LNCaP clone FGC (cell line): ENCODE data around the gene OR2V1.
"Not testable (repeated sequence)": the region's sequence is repeated elsewhere in the genome, so short reads cannot be mapped to it uniquely, and the experiment has no call there.

Experiments
- DNase-seq: peaks from one replicate; pipeline ENCODE4 v3.0.0-alpha.2; 2011; ENCODE audit warnings: low read depth
- H3K4me3 ChIP-seq: 2 replicates; pipeline ENCODE4 v1.5.1; 2011; ENCODE audit warnings: mild to moderate bottlenecking, low read depth, low read length, control low read depth
- TF ChIP-seq, protein P1 (sequence below): IDR thresholded peaks from 2 replicates; pipeline ENCODE4 v1.5.1; 2012; ENCODE audit warnings: mild to moderate bottlenecking; ENCODE audit not compliant: control insufficient read depth, insufficient read depth; ENCODE audit errors: extremely low read depth

Gene OR2V1

GRCh38 chr5:181105391-181106025, 25.5 kb downstream of the OR2V1 start:
- no peak for DNase-seq
- TF ChIP-seq, protein P1, sequence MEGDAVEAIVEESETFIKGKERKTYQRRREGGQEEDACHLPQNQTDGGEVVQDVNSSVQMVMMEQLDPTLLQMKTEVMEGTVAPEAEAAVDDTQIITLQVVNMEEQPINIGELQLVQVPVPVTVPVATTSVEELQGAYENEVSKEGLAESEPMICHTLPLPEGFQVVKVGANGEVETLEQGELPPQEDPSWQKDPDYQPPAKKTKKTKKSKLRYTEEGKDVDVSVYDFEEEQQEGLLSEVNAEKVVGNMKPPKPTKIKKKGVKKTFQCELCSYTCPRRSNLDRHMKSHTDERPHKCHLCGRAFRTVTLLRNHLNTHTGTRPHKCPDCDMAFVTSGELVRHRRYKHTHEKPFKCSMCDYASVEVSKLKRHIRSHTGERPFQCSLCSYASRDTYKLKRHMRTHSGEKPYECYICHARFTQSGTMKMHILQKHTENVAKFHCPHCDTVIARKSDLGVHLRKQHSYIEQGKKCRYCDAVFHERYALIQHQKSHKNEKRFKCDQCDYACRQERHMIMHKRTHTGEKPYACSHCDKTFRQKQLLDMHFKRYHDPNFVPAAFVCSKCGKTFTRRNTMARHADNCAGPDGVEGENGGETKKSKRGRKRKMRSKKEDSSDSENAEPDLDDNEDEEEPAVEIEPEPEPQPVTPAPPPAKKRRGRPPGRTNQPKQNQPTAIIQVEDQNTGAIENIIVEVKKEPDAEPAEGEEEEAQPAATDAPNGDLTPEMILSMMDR: no peak

GRCh38 chr5:181104606-181105390, 26.2 kb downstream of the OR2V1 start:
- DNase-seq: not testable (repeated sequence)

More at GRCh38 chr5:181105391-181106025, 25.5 kb downstream of the OR2V1 start:
- no peak overlapping the region for H3K4me3 ChIP-seq

DNA sequence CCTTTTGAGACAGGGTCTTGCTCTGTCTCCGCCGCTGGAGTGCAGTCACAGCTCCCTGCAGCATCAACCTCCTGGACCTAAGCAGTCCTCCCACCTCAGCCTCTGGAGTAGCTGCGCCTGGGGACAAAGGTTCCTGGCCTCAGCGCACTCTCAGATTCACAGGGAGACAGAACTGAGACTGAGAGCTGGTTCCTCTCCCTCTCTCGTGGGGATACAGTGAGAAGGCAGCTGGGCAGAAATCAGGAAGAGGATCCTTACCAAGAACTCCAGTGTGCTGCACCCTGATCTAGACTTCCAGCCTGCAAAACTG, 26.8 kb downstream of the OR2V1 start:
- H3K4me3 ChIP-seq, DNase-seq: not testable (repeated sequence)

More at GRCh38 chr5:181104606-181105390, 26.2 kb downstream of the OR2V1 start:
- H3K4me3 ChIP-seq: not testable (repeated sequence)

GRCh38 chr5:181101930-181102674, 28.9 kb downstream of the OR2V1 start:
- DNase-seq, H3K4me3 ChIP-seq: not testable (repeated sequence)

DNA sequence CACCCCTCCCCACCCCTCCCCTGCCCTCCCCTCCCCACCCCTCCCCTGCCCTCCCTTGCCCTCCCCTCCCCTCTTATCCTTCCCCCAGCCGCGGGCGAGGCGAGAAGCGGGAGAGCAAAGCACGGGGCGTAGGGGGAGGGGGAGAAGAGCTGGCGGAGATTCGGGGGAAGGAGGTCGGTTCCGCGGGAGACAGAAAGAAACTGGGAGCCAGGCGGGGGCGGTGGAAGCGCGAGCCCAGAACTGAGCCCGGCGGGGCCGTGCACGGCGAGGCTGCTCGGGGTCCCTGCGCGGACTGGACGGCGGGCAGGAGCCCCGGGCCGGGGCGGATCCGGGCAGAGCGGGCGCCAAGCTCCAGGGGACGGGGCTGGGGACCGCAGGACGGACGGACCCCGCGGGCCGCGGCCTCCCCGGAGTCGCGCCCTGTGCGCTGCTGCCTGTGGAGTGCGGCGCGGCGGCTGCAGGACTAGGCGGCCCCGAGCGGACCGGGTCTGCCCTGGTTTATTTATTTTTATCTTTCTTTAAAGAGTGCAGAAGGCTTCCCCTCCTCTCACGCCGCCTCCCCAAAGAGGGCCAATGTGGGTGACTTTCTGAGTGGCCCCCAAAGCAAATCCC, 29.8 kb downstream of the OR2V1 start:
- not testable (repeated sequence) for DNase-seq, H3K4me3 ChIP-seq

DNA sequence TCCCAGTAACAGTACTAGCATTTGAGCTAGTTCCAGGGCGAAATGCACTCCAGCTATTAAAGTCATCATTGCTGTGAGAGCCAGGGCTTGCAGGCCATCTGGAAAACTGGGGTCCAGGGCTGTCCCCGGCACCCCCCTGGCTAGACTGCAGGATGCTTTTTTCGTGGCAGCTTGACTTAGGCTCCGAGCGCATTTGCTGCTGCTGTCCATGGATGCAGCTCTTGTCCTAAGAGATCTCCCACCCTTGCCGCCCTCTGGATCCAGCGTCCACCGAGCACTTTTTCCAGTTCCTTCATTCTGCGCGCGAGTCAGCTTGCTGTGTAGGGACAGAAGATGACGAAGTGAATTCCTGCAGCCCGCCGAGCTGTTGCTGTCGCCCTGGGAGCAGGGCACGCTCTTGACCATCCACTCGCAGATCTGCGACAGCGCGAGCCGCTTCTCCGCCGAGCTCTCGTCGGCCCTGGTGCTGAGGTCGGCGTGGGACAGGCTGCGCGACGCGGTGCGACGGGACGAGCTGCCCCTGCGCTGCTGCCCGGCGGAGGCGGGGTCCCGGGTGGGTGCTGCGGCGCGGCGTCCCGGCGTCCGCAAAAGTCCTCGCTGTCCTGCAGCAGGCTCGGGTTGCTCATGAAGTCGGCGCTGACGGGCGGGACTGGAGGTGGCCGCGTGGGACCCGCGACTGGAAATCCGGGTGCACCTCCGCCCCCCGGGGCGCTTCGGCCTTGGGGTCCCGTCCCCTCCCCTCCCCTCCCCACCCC, 30.7 kb downstream of the OR2V1 start:
- TF ChIP-seq, protein P1: no peak
- DNase-seq: no peak
- H3K4me3 ChIP-seq: no peak overlapping the region

GRCh38 chr5:181099602-181100086, 31.3 kb downstream of the OR2V1 start:
- TF ChIP-seq, protein P1: no peak
- DNase-seq: no peak
- H3K4me3 ChIP-seq: no peak overlapping the region

GRCh38 chr5:181098762-181099601, 32.0 kb downstream of the OR2V1 start:
- TF ChIP-seq, protein P1: no peak
- no peak for DNase-seq
- no peak overlapping the region for H3K4me3 ChIP-seq

GRCh38 chr5:181097759-181098491, 33.0 kb downstream of the OR2V1 start:
- not testable (repeated sequence) for DNase-seq, H3K4me3 ChIP-seq

- DNase-seq, H3K4me3 ChIP-seq: not testable (repeated sequence)
Measured at GRCh38 chr5:181097383-181097753, 33.6 kb downstream of the OR2V1 start.

GRCh38 chr5:181096721-181097382, 34.1 kb downstream of the OR2V1 start:
- DNase-seq, H3K4me3 ChIP-seq: not testable (repeated sequence)
